ENCODE measurements around the gene SDK2.

SDK2 gene

GRCh38 chr17:73439597-73439996, 204.6 kb downstream of the SDK2 start:
- TF ChIP-seq GATA3 (IDR thresholded peaks at IDR 0.05; ENCODE audit: low read depth, low read length) (no peak), GATA2 (IDR thresholded peaks at IDR 0.05; ENCODE audit: low read depth, low read length) (no peak)

GRCh38 chr17:73437826-73438225, 206.4 kb downstream of the SDK2 start:
- TF ChIP-seq GATA3 (IDR thresholded peaks at IDR 0.05; ENCODE audit: low read depth, low read length) (no peak), GATA2 (IDR thresholded peaks at IDR 0.05; ENCODE audit: low read depth, low read length) (no peak)

- TF ChIP-seq GATA3 (IDR thresholded peaks at IDR 0.05; ENCODE audit: low read depth, low read length) (no peak), GATA2 (IDR thresholded peaks at IDR 0.05; ENCODE audit: low read depth, low read length) (no peak)
These were observed 207.3 kb downstream of the SDK2 start for GRCh38 chr17:73436954-73437353.

- TF ChIP-seq GATA3 (IDR thresholded peaks at IDR 0.05; ENCODE audit: low read depth, low read length), result no peak
- no peak for TF ChIP-seq GATA2 (IDR thresholded peaks at IDR 0.05; ENCODE audit: low read depth, low read length)
These were observed 208.8 kb downstream of the SDK2 start for GRCh38 chr17:73435412-73435811.

- TF ChIP-seq GATA3 (IDR thresholded peaks at IDR 0.05; ENCODE audit: low read depth, low read length), result no peak
- no peak for TF ChIP-seq GATA2 (IDR thresholded peaks at IDR 0.05; ENCODE audit: low read depth, low read length)
These were observed 210.1 kb downstream of the SDK2 start for GRCh38 chr17:73434154-73434553.

GRCh38 chr17:73433501-73433900, 210.7 kb downstream of the SDK2 start:
- TF ChIP-seq GATA2 (IDR thresholded peaks at IDR 0.05; ENCODE audit: low read depth, low read length) (no peak), GATA3 (IDR thresholded peaks at IDR 0.05; ENCODE audit: low read depth, low read length) (no peak)

- TF ChIP-seq GATA2 (IDR thresholded peaks at IDR 0.05; ENCODE audit: low read depth, low read length) (no peak), GATA3 (IDR thresholded peaks at IDR 0.05; ENCODE audit: low read depth, low read length) (no peak)
These were observed 211.5 kb downstream of the SDK2 start for GRCh38 chr17:73432624-73433190.

- TF ChIP-seq GATA3 (IDR thresholded peaks at IDR 0.05; ENCODE audit: low read depth, low read length) (no peak), GATA2 (IDR thresholded peaks at IDR 0.05; ENCODE audit: low read depth, low read length) (no peak)
These were observed 212.6 kb downstream of the SDK2 start for GRCh38 chr17:73431401-73432205.

GRCh38 chr17:73430848-73431247, 213.4 kb downstream of the SDK2 start:
- TF ChIP-seq GATA3 (IDR thresholded peaks at IDR 0.05; ENCODE audit: low read depth, low read length) (no peak), GATA2 (IDR thresholded peaks at IDR 0.05; ENCODE audit: low read depth, low read length) (no peak)

GRCh38 chr17:73430165-73430680, 214.0 kb downstream of the SDK2 start:
- TF ChIP-seq GATA3 (IDR thresholded peaks at IDR 0.05; ENCODE audit: low read depth, low read length), result no peak
- no peak for TF ChIP-seq GATA2 (IDR thresholded peaks at IDR 0.05; ENCODE audit: low read depth, low read length)

- TF ChIP-seq GATA2 (IDR thresholded peaks at IDR 0.05; ENCODE audit: low read depth, low read length) (no peak), GATA3 (IDR thresholded peaks at IDR 0.05; ENCODE audit: low read depth, low read length) (no peak)
These were observed 214.6 kb downstream of the SDK2 start for GRCh38 chr17:73429440-73430164.

GRCh38 chr17:73427198-73427597, 217.0 kb downstream of the SDK2 start:
- TF ChIP-seq GATA3 (IDR thresholded peaks at IDR 0.05; ENCODE audit: low read depth, low read length) (no peak), GATA2 (IDR thresholded peaks at IDR 0.05; ENCODE audit: low read depth, low read length) (no peak)

GRCh38 chr17:73424571-73424970, 219.7 kb downstream of the SDK2 start:
- TF ChIP-seq GATA3 (IDR thresholded peaks at IDR 0.05; ENCODE audit: low read depth, low read length), result no peak

GRCh38 chr17:73423806-73424205, 220.4 kb downstream of the SDK2 start:
- TF ChIP-seq GATA2 (IDR thresholded peaks at IDR 0.05; ENCODE audit: low read depth, low read length) (no peak), GATA3 (IDR thresholded peaks at IDR 0.05; ENCODE audit: low read depth, low read length) (no peak)

All from SH-SY5Y (cell line).